Measurements from ENCODE around the gene LRRC8E.
"Not testable (repeated sequence)": the region's sequence is repeated elsewhere in the genome, so short reads cannot be mapped to it uniquely, and the experiment has no call there.

LRRC8E gene

DNA sequence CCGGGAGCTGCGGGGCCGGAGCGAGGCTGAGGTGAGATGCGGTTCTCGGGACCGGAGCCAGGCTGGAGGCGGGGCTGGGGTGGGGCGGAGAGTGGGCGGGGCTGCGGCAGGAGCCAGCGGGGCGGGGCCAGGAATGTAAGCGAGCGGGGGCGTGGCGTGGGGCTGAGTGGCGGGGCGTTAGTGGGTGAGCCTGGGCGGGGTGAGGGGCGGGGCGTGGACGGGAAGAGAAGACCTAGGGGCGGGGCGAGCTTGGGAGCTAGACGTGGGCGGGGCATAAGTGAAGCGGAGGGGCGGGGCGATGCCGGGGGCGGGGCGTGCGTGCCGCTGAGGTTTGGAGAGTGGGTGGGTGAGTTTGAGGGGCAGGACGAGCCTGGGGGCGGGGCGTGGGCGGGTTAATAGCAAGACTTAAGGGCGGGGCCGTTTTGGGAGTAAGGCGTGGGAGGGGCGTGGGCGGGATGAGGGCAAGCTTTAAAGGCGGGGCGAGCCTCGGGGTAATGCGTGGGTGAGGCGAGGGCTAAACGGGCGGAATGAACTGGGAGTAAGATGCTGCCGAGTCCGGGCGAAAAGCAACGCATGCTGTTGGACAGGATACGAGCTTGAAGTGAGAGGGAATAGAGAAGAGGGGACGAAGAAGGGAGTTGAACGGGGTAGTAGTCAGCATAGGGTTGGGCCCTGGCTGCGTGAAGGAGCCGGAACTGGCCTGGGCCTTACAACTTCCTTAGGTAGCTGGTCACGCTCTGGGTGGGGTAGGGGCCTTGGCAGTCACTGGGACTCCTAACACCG lies 32.4 kb downstream of the LRRC8E start:
- peak; percentile 100 for DNase-seq (ENCODE audit: low read depth in 2 of 2)

GRCh38 chr19:7921302-7921966 lies 33.1 kb downstream of the LRRC8E start:
- no peak for DNase-seq (ENCODE audit: low read depth in 2 of 2)

GRCh38 chr19:7921967-7922835 lies 33.9 kb downstream of the LRRC8E start:
- DNase-seq (ENCODE audit: low read depth in 2 of 2) = no peak

DNA sequence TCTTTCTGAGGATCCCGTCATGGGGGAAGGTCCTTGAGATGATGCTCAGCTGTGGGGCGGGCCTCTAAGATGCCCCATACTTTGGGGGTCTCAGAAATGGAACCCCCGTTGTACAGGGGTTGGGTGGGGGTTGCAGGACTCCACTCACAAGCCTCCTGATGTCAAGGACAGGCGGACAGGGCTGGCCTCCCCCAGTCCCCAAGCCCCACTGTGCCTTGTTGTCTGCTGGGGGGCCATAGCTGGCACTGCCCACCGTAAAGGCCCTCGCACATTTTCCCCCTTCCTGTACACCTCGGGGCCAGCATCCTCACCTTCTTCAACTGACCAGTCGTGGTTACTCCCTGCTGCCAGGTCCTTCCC lies 34.5 kb downstream of the LRRC8E start:
- no peak for DNase-seq (ENCODE audit: low read depth in 2 of 2)

- no peak for DNase-seq (ENCODE audit: low read depth in 2 of 2)
Observed at GRCh38 chr19:7923295-7924191, 35.2 kb downstream of the LRRC8E start.

DNA sequence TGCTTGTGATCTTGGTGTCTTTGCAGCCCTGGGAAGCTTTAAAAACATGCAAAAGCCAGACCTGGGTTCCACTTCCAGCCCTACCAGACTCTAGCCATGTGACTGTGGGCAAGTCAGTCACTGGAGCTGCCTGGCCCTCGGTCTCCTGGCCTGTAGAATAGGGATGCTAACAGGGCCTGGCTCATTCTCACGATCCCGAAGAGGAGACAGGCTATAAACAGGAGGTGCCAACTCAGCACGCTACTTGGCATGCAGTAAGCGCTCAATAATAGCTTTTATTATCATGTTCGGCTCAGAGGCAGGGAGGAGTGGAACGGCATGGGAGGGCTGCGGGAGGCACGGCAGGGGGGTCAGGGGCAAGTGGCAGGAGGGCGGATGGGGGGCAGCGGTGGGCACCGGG lies 35.9 kb downstream of the LRRC8E start:
- DNase-seq (ENCODE audit: low read depth in 2 of 2) = no peak

DNA sequence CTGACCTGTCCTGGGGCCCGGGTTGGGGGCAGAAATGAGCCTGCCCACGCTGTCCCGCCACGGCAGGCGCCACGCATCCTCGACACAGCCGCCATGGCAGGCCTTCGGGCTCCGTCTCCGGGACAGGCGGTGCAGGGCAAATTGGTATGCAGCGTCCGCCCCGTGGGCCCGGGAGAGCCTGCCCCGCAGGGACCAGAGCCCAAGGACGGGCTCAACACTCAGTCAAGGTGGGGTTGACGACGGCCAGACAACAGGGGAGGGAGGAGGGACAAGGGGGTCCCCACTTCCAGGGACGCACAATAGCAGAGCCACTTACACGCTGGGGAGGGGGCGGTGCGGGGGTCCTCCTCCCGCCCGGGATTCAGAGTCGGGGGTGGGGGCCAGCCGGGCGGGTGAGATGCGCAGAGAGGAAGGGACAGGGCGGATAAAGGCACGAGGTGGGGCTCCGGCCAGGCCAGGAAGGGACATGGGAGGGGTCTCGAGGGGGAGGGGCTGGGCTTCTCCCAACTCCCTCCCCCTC lies 36.4 kb downstream of the LRRC8E start:
- no peak for DNase-seq (ENCODE audit: low read depth in 2 of 2)

GRCh38 chr19:7925171-7925851 lies 37.0 kb downstream of the LRRC8E start:
- DNase-seq (ENCODE audit: low read depth in 2 of 2) = peak; percentile 70 to 73

- DNase-seq (ENCODE audit: low read depth in 2 of 2) = peak; percentile 46 to 74
Observed at GRCh38 chr19:7926021-7926726, 37.9 kb downstream of the LRRC8E start, which contains the start of gene CTXN1. Gene CTXN1 (minus strand): TSS chr19:7926135. CDS start chr19:7925538, 597 bp downstream.

DNA sequence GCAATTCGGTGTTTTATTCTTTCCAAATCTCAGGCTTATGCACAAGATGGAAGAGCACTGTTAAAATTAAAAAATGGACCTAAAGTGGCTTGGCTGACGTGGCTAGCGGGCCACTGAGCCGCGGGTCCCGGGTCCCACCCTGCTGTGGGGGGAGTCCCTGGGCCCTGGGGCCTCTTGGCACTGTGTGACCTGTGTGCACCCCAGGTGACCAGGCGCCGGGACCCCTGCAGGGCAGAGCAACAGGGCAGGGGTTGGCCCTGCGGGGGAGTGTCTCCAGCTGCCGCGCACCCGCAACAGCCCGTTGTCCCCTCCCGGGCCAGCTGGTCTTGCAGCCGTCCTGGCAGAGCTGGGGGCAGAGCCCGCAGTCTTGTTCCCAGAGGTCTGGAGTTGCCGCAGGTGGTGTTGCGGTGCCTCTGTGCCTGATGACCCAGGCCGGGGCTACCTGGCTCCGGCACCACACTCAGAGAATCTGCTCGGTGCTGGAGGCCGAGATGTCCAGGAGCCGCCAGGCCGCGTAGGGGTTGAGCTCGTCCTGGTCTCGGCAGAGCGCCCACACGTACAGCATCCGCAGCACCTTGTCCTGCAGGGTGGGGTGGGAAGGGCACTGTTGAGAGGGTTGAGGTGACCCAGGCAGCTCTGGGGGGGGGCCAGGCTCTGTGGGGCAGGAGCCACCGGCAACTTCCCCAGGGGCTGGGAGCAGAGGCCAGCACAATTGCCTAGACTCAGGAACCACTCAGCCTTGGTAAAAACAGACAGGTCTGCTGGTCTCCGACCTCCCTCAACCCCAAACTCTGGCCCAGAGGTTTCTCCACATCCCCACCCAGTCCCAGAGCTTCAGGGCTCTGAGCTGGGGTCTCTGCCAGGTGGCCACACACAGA lies 38.7 kb downstream of the LRRC8E start:
- DNase-seq (ENCODE audit: low read depth in 2 of 2) = no peak

DNA sequence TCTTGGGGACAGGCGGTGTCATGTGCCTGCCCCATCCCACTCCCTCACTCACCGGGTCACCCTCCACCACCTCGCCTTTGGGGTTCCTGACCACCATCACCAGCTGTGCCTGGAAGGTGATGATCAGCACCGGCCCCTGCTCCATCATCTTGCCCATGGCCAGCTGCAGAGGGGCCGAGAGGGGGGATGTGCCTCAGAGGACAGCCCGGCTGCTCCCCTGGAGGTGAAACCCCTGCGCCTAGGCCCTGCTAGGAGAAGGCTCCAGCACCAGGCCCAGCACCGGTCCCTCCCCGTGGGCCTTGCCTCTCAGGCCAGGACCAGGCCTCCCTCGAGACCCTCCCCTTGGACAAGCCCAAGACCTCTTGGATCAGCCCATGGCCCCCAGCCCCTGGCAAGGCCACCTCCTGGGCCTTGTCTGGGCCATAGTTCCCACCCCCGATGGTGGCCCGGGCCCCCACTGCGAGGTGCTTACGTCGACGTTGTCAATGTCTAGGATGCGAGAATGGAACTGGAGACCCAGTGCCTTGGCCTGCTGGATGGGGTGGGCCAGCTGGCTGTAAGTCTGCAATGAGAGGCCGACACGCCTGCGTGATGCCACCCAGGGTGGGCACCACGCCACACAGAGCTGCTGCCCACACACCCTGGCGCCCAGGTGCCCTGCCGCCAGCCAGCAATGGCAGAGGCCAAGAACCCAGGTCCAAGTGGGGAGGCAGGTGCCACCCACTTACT lies 39.5 kb downstream of the LRRC8E start:
- DNase-seq (ENCODE audit: low read depth in 2 of 2) = no peak

DNA sequence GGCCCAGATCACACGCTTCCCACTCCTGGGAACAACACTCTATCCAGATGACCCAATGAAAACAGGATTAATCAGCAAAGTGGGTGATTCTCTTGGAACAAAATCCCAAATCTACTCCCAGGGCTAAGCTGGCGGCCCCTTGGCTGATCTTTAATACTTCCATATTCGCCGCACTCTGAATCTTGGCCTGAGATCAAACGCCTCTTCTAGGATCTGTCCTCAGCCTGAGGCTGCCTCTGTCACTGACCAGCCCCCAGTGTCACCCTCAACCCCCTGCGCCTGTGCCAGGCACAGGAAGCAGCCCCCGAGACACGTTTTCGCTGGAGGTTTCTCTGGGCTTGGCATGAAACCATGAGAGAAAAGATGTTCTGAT lies 40.0 kb downstream of the LRRC8E start:
- no peak for DNase-seq (ENCODE audit: low read depth in 2 of 2)

DNA sequence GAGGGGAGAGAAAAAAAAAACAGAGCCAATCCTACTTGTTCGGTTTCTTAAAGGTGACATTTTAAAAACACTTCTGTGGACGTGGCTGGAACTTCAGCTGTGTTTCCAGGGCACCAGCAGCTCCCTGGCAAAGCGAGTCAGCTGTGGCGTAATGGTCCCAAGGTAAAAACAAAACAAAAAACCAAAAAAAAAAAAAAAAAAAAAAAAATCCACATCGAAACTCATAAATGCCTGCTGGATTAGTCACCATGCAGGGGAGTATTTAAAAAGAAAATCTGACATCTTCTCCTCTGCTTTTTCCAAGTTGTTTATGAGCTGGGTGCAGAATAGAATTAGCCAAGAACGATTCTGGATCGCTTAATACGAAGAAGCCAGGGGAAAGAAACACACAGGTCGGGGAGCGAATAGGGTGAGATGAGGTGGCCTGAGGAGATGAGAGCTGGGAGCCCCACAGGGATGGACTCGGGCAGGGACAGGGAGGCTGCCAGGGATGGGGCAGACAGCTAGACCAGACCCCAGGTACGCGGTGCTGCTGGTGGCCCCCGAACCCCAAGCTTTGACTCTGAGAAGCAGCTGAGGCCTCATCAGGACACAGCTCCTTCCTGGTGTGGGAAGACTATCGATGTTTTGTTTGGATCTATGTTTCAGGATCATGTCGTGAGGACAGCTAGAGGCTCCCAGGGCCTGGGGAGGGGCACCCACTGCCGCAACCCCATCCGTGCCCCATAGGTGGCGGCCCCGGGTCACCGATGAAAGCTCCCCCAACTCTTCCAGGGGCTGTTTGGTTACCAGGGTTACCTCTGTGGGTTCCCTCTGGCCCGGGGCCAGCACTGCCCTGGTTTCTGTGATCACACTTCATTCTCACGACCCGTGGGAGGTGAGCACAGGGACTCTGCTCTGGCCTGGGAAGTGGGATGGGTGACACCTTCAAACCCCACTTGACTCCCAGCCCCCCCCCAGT lies 40.7 kb downstream of the LRRC8E start:
- peak; percentile 47 for DNase-seq (ENCODE audit: low read depth in 2 of 2)

DNA sequence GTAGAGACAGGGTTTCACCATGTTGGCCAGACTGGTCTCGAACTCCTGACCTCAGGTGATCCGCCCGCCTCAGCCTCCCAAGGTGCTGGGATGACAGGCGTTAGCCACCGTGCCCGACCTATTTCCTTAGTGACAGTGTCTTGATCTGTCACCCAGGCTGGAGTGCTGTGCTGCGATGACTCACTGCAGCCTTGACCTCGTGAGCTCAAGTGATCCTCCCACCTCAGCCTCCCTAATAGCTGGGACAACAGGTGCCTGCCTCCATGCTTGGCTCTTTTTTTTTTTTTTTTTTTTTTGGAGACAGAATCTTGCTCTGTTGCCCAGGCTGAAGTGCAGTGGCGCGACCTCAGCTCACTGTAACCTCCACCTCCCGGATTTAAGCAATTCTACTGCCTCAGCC lies 41.7 kb downstream of the LRRC8E start:
- not testable (repeated sequence) for DNase-seq (ENCODE audit: low read depth in 2 of 2)

DNA sequence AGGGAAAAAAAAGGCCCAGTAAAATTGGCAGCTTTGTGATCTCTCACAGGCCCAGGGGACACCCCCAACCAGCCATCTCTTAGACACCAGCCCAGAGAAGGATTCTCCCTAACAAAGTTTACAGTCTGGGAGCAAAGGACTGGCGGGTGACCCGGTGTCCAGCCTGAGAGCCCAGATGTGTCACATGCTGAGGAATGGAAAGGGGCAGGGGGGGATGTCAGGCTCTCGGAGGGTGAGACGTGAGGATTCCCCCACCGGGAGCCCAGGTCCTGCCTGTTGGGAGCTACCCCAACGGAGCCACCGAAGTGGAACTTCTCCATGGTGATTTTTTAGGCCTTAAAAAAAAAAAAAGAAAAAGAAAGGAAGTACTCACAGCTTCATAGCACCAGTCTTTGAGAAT lies 42.5 kb downstream of the LRRC8E start:
- DNase-seq (ENCODE audit: low read depth in 2 of 2) = no peak

GRCh38 chr19:7931221-7932061 lies 43.1 kb downstream of the LRRC8E start:
- no peak for DNase-seq (ENCODE audit: low read depth in 2 of 2)

Measured in stimulated activated CD4-positive, alpha-beta T cell treated with anti-CD3 and anti-CD28 coated beads, Interleukin-15, amount 100 ng/mL, for 48 hours (primary cell).